ENCODE measurements around the gene FHIP1B.
"Not testable (repeated sequence)": the region's sequence is repeated elsewhere in the genome, so short reads cannot be mapped to it uniquely, and the experiment has no call there.

Gene FHIP1B

GRCh38 chr11:6234387-6235107 is at the start of gene FHIP1B:
Gene FHIP1B (minus strand): TSS chr11:6234636. CDS start chr11:6224516, 10,120 bp downstream.
- DNase-seq (ENCODE audit: low spot score): peak; percentile 100

- no peak for DNase-seq (ENCODE audit: low spot score)
Observed at GRCh38 chr11:6283453-6284023, 49.1 kb upstream of the FHIP1B start.

DNA sequence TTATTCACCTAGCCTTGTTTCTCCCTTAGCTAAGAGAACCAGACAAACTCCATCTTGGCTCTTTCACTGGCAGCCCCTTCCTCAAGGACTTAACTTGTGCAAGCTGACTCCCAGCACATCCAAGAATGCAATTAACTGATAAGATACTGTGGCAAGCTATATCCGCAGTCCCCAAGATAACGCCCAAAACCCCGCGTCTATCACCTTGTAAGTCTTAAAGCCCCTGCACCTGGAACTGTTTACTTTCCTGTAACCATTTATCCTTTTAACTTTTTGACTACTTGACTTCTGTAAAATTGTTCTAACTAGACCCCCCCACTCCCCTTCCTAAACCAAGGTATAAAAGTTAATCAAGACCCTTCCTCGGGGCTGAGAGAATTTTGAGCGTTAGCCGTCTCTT is 46.4 kb upstream of the FHIP1B start:
- not testable (repeated sequence) for DNase-seq (ENCODE audit: low spot score)

- peak; percentile 93 for DNase-seq (ENCODE audit: low spot score)
Observed at GRCh38 chr11:6273188-6273587, 38.8 kb upstream of the FHIP1B start.

DNA sequence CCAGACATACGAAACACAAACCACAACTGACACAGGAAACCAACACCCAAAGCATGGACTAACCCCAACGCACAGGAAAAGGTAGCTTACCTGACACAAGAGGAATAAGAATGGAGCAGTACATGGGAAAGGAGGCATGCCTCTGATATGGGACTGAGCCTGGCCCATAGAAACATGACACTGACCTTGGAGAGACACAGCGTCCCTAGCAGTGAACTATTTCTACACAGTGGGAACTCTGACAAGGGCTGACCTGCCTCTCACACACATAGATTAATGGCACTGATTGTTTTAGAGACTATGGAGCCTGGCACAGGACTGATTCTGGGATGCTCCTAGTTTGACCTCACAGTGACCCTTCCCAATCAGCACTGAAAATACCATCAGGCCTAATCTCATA is 37.2 kb upstream of the FHIP1B start:
- no peak for DNase-seq (ENCODE audit: low spot score)

DNA sequence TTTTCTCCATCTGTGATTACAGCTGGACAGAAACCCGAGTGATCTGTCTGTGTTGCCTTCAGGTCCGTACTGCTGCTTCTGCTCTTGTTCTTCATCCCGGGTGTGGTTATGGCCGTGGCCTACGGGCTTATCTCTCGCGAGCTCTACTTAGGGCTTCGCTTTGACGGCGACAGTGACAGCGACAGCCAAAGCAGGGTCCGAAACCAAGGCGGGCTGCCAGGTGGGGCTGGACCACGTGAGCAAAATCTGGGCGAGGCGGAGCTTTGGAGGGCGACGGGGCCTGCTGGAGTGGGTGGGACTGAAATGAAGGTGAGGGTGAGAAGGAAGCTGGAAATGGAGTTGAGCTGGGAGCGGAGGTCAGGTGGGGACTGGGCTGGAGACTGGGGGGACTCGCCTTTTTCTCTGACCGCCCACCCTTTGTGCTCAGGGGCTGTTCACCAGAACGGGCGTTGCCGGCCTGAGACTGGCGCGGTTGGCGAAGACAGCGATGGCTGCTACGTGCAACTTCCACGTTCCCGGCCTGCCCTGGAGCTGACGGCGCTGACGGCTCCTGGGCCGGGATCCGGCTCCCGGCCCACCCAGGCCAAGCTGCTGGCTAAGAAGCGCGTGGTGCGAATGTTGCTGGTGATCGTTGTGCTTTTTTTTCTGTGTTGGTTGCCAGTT is 36.3 kb upstream of the FHIP1B start:
- DNase-seq (ENCODE audit: low spot score): no peak

GRCh38 chr11:6269994-6270393 is 35.6 kb upstream of the FHIP1B start:
- no peak for DNase-seq (ENCODE audit: low spot score)

DNA sequence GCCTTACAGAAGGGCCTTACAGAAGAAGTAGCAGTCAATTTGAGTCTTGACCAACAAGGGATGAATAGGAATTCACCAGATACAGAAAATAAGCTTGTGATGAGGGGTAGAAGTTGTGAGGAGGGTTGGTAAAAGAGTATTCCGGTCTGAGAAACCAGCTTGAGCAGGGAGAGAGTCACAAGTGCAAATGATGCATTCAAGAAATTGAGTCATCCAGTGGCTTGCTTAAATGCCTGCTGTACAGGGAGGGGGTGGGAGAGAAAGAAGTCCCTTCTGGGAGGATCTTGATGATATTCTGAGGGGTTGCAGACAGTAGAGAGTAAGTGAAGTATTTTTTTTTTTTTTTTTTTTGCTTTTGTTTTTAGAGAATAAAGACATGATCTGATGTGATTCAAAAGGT is 34.4 kb upstream of the FHIP1B start:
- DNase-seq (ENCODE audit: low spot score): no peak

DNA sequence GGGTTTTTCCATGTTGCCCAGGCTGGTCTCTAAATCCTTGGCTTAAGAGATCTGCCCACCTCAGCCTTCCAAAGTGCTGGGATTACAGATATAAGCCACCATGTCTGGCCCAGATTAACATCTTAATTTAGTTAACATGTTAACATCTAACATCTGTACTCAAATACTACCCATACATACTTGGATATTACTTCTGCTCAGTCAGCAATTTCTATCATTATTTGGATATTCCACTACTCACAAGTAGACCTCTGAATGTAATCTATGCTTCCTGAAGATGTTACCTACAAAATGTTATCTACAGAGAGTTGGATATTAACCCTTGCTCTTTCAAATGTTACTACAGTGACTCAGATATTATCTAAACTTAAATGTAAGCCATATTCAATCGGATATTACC is 29.2 kb upstream of the FHIP1B start:
- no peak for DNase-seq (ENCODE audit: low spot score)

DNA sequence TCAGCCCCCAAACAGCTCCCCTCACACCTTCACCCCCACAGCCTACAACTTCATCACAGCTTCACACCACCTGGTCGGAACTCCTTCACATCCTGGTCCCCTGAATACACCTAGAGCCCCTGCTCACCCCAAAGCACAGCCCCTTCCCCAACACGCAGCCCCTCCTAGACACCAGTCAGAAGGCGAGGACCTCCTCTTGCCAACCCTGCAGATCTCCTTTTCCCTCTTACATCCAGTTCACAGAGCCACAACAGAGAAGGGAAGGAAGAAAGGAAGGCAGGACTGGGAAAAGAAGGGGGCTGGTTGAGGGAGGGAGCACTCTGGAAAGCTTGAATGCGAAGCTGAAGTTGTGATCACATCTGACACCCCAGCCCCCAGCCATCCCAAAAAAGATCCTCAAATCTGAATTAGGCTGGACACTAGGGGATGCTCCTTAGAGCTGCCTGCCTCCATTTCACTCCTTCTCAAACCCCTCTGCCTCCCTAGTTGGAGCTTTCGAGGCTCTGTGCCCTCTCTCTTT is 25.8 kb upstream of the FHIP1B start:
- DNase-seq (ENCODE audit: low spot score): peak; percentile 56

- peak; percentile 52 for DNase-seq (ENCODE audit: low spot score)
Observed at GRCh38 chr11:6258571-6259081, 24.2 kb upstream of the FHIP1B start.

- DNase-seq (ENCODE audit: low spot score): peak; percentile 55
Observed at GRCh38 chr11:6258141-6258540, 23.7 kb upstream of the FHIP1B start.

GRCh38 chr11:6253197-6253596 is 18.8 kb upstream of the FHIP1B start:
- DNase-seq (ENCODE audit: low spot score): no peak

DNA sequence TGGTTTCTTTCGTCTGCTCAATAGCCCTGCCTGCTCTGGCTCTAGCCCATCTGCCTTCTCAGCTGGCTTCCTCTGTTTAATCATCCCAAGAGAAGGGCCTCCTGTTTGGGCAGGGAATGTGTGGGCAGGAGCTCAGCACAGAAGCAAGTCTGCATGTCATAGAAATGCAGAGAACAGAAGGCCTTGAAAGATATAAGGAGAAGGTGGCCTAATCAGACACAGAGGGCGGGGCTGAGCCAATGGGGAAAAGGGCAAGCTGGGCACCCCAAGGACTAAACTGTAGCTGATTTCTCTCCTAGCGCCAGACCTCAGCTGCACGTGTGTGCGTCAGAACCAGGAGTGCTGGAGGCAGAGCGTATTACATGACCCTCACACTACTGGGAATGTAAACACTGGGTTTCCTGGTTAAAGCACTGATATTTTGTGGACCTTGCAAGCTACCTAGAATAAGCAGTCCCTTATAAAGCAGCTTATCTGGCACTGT is 17.6 kb upstream of the FHIP1B start:
- DNase-seq (ENCODE audit: low spot score): peak; percentile 58

GRCh38 chr11:6251120-6251733 is 16.8 kb upstream of the FHIP1B start:
- peak; percentile 90 for DNase-seq (ENCODE audit: low spot score)

GRCh38 chr11:6249770-6250555 is 15.5 kb upstream of the FHIP1B start:
- DNase-seq (ENCODE audit: low spot score): no peak

DNA sequence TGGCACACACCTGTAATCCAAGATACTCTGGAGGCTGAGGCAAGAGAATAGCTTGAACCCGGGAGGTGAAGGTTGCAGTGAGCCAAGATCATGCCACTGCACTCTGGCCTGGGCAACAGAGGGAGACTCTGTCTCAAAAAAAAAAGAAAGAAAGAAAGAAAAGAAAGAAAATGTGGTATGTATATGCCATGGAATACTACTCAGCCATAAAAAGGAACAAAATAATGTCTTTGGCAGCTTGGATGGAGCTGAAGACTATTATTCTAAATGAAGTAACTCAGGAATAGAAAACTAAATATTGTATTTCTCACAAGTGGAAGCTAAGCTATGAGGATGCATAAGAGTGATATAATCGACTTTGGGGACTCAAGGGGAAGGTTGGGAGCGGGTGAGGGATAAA is 14.5 kb upstream of the FHIP1B start:
- not testable (repeated sequence) for DNase-seq (ENCODE audit: low spot score)

- no peak for DNase-seq (ENCODE audit: low spot score)
Observed at GRCh38 chr11:6248248-6248647, 13.8 kb upstream of the FHIP1B start.

GRCh38 chr11:6245536-6245935 is 11.1 kb upstream of the FHIP1B start:
- DNase-seq (ENCODE audit: low spot score): no peak

DNA sequence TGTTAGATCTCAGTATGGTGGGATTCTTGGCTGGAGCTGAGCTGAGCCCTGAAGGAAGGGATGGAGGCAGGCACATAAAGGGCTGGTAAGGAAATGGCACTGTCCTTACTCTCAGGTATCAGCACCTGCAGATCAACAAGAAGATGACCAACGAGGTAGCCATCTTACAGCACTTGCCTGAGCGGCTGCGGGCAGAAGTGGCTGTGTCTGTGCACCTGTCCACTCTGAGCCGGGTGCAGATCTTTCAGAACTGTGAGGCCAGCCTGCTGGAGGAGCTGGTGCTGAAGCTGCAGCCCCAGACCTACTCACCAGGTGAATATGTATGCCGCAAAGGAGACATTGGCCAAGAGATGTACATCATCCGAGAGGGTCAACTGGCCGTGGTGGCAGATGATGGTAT is 6.9 kb upstream of the FHIP1B start:
- no peak for DNase-seq (ENCODE audit: low spot score)

DNA sequence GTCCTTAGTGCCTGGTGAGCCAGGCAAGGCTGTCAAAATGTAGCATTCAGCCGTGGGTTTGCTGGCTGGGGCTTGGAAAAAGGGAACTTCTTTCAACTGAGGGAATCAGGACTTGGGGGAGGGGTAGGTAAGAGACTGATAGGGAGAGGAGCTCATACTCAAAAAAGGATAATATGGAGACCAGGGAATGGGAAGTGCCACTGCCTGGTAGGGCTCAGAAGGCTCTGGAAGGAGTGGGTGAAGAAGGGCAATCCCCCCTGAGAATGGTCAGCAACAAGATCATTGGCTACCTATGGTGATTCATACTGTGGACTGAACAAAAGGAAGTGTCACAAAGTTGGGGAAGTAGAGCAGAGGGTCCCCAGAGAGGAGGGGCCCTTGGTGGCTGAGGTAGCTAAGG is 6.3 kb upstream of the FHIP1B start:
- no peak for DNase-seq (ENCODE audit: low spot score)

DNA sequence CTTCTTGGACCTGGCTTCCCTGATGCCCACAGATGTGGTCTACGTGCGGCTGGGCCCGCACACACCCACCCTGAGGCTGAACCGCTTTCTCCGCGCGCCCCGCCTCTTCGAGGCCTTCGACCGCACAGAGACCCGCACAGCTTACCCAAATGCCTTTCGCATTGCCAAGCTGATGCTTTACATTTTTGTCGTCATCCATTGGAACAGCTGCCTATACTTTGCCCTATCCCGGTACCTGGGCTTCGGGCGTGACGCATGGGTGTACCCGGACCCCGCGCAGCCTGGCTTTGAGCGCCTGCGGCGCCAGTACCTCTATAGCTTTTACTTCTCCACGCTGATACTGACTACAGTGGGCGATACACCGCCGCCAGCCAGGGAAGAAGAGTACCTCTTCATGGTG is 5.7 kb upstream of the FHIP1B start:
- no peak for DNase-seq (ENCODE audit: low spot score)
